DND-41 (cell line): ENCODE measurements around the gene SLC39A3.

Experiments
- ATAC-seq: fragments of 200-7000 bp; cut with Tn5 transposase; 3 replicates; pipeline ENCODE4 v1.9.1; 2021; ENCODE audit warnings: low read depth; ENCODE audit not compliant: insufficient read depth
- DNase-seq: peaks from one replicate; pipeline ENCODE4 v3.0.0-alpha.2; 2020
- H2AFZ ChIP-seq: 2 replicates; pipeline ENCODE4 v1.6.0; 2012; ENCODE audit warnings: low read depth, low read length
- H3K27ac ChIP-seq: 2 replicates; pipeline ENCODE4 v1.5.1; 2012; ENCODE audit warnings: low read length, inconsistent platforms
- H3K27me3 ChIP-seq: fragments of 200-600 bp; sonication (generic); 2 replicates; pipeline ENCODE4 v1.6.0; 2012; ENCODE audit warnings: low read length, mild to moderate bottlenecking, inconsistent platforms; ENCODE audit not compliant: insufficient read depth, poor library complexity
- H3K36me3 ChIP-seq: 2 replicates; pipeline ENCODE4 v1.5.1; 2012; ENCODE audit warnings: low read length, inconsistent platforms; ENCODE audit not compliant: insufficient read depth
- H3K4me1 ChIP-seq: 2 replicates; pipeline ENCODE4 v1.5.1; 2012; ENCODE audit warnings: mild to moderate bottlenecking, low read length; ENCODE audit not compliant: insufficient read depth
- H3K4me2 ChIP-seq: 2 replicates; pipeline ENCODE4 v1.6.0; 2012; ENCODE audit warnings: mild to moderate bottlenecking, moderate library complexity, low read length, inconsistent platforms; ENCODE audit not compliant: insufficient read depth
- H3K4me3 ChIP-seq, 2 experiments: fragments of 200-600 bp in 1 of 2; shearing (Covaris generic) in 1 of 2; 2 replicates each; pipeline ENCODE4 v1.5.1; 2012 to 2016; ENCODE audit warnings: inconsistent platforms in 2 of 2, low read length in 2 of 2, mild to moderate bottlenecking in 2 of 2, low read depth in 1 of 2, moderate library complexity in 1 of 2
- H3K79me2 ChIP-seq: 2 replicates; pipeline ENCODE4 v1.6.0; 2012; ENCODE audit warnings: low read length, inconsistent platforms; ENCODE audit not compliant: insufficient read depth
- H3K9ac ChIP-seq: 2 replicates; pipeline ENCODE4 v1.6.0; 2012; ENCODE audit warnings: low read depth, mild to moderate bottlenecking, inconsistent platforms, low read length, moderate library complexity
- H3K9me3 ChIP-seq: 2 replicates; pipeline ENCODE4 v1.5.1; 2012; ENCODE audit warnings: low read length, moderate library complexity, mild to moderate bottlenecking, inconsistent platforms; ENCODE audit not compliant: insufficient read depth, severe bottlenecking
- H4K20me1 ChIP-seq: 2 replicates; pipeline ENCODE4 v1.6.0; 2012; ENCODE audit warnings: low read length; ENCODE audit not compliant: insufficient read depth
- EZH2 ChIP-seq: IDR thresholded peaks from 3 replicates; pipeline ENCODE4 v1.6.1; 2012; ENCODE audit warnings: borderline replicate concordance, low read depth, mild to moderate bottlenecking, moderate library complexity, low read length, inconsistent platforms; ENCODE audit not compliant: severe bottlenecking
- TF ChIP-seq, protein P1 (sequence below): IDR thresholded peaks from 2 replicates; pipeline ENCODE4 v1.5.1; 2012; ENCODE audit warnings: borderline replicate concordance, low read length, moderate library complexity, mild to moderate bottlenecking; ENCODE audit not compliant: poor library complexity, severe bottlenecking; ENCODE audit errors: extremely low read depth

The SLC39A3 gene

DNA sequence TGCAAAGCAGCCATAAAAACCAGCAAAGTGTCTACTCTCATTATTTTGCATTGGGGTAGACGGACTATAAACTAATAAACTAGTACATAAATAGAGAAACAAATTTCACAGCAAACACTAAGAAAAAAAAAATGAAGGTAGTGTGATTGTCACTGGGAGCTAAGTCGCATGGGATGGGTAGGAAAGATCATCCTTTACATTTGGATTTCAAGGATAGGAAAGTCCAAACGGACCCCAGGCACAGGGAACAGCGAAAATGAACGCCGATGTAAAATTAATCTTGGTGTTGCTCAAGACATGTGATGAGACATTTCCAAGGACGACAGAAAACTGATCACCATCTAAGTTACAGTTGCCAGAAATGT is 43.9 kb upstream of the SLC39A3 start:
- peak overlapping the region; percentile 93 for H3K9ac ChIP-seq
- peak overlapping the region; percentile 72 for H3K4me2 ChIP-seq
- DNase-seq, result no peak
- H3K36me3 ChIP-seq, result peaks cover 32% of the 10 kb centered on the region
- TF ChIP-seq, protein P1, sequence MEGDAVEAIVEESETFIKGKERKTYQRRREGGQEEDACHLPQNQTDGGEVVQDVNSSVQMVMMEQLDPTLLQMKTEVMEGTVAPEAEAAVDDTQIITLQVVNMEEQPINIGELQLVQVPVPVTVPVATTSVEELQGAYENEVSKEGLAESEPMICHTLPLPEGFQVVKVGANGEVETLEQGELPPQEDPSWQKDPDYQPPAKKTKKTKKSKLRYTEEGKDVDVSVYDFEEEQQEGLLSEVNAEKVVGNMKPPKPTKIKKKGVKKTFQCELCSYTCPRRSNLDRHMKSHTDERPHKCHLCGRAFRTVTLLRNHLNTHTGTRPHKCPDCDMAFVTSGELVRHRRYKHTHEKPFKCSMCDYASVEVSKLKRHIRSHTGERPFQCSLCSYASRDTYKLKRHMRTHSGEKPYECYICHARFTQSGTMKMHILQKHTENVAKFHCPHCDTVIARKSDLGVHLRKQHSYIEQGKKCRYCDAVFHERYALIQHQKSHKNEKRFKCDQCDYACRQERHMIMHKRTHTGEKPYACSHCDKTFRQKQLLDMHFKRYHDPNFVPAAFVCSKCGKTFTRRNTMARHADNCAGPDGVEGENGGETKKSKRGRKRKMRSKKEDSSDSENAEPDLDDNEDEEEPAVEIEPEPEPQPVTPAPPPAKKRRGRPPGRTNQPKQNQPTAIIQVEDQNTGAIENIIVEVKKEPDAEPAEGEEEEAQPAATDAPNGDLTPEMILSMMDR, result no peak
- TF ChIP-seq EZH2, result no peak
- no peaks in the 10 kb centered on the region for H3K27me3 ChIP-seq
- peak overlapping the region; percentile 25 to 91; a peak in 3 of 4 replicates for H3K4me3 ChIP-seq
- H3K27ac ChIP-seq, result peak overlapping the region; percentile 84
- no peaks in the 10 kb centered on the region for H3K9me3 ChIP-seq
- peaks cover 68% of the 10 kb centered on the region for H3K4me1 ChIP-seq
- no peak for ATAC-seq
- H3K79me2 ChIP-seq, result peaks cover 83% of the 10 kb centered on the region
- peaks cover 63% of the 10 kb centered on the region for H4K20me1 ChIP-seq
- H2AFZ ChIP-seq, result peak overlapping the region; percentile 75

DNA sequence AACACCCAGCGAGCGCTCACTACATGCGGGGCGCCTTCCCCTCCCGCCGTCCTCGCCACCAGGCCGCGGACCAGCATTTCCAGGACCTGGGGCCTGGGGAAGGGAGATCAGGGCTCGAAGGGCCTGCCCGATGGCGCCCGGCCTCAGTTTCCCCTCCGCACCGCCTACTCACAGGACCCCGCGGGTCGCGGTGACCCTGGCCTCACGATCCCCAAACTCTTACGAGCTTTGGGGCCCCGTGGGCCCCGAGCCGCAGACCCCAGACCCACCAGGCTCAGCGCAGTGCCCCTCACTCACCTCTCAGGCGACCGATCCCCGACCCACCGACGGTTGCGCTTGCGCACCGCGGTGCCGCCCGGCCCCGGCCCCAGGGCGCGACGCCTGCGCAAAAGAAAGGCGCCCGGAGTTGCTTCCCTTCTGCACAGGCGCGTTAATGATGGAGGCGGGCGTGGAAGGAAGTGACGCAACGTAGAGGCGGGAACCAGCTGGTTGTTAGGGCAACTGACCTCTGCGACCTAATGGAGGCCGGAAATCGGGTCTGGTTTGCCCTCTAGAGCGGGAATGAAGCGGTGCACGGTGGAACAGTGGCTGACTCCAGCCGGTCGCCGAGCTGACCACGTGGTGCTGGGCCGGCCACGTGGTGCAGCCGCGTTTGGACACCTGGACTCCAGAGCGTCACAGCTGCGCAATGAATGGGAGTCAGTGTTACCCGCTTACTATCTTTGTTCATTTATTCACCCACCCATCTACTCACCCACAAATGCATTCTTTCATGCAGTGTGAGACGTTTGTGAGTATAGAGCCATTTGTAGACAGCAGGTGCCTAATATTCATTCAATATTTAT is 43.3 kb upstream of the SLC39A3 start, which contains the start of gene SGTA:
TSS of gene SGTA (minus strand) at position 338 of the 845 bp plus-strand sequence. CDS start 14,205 bp downstream, outside the sequence.
- TF ChIP-seq, protein P1, result peak; percentile 67
- TF ChIP-seq EZH2, result no peak
- Histone ChIP-seq H3K9me3 (no peaks in the 10 kb centered on the region), H3K9ac (peak within 1 kb of the TSS; percentile 93), H3K27me3 (no peaks in the 10 kb centered on the region), H3K4me3 (peak within 1 kb of the TSS; percentile 80 to 91; a peak in 3 of 4 replicates), H3K36me3 (peaks cover 32% of the 10 kb centered on the region), H3K79me2 (peaks cover 83% of the 10 kb centered on the region), H3K27ac (peak within 1 kb of the TSS; percentile 85), H3K4me1 (peaks cover 68% of the 10 kb centered on the region), H4K20me1 (peaks cover 65% of the 10 kb centered on the region), H3K4me2 (peak within 1 kb of the TSS; percentile 72), H2AFZ (peak within 1 kb of the TSS; percentile 77)
- peak; percentile 98 for DNase-seq
- peak; percentile 72 for ATAC-seq

DNA sequence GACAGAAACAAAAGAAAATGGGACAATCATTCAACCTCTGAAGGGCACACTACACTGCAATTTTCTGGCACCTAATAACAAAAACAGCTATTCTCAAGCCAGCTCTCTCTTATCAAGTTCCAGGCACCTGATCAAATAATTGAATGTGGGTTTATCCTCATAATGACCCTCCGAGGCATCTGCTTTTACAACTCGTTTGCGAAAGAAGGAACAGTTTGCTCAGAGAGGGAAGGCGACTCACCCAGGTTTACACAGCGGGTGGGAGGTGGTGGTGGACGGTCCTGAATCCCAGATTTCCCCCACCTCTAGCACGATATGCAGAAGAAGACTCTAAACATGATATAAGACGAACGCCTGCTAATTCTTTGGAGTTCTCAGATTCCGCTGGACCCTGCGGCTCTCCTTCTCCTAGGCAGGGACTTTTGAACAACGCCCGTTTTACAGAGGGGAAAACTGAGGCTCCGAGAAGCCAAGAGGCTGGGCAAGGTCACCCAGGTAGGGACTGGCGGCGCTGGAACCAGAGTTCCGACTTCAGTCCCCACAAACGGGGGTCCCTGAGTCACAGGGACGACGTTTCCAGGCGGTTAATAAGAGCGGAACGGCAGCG is 42.6 kb upstream of the SLC39A3 start:
- ATAC-seq (no peak), DNase-seq (no peak)
- Histone ChIP-seq H3K9ac (peak overlapping the region; percentile 93), H3K27me3 (no peaks in the 10 kb centered on the region), H3K9me3 (no peaks in the 10 kb centered on the region), H3K4me1 (peaks cover 63% of the 10 kb centered on the region), H4K20me1 (peaks cover 65% of the 10 kb centered on the region), H3K27ac (peak overlapping the region; percentile 85), H3K79me2 (peaks cover 83% of the 10 kb centered on the region), H3K4me2 (peak overlapping the region; percentile 72), H3K36me3 (peaks cover 31% of the 10 kb centered on the region), H3K4me3 (peak overlapping the region; percentile 80 to 91; a peak in 3 of 4 replicates), H2AFZ (peak overlapping the region; percentile 77)
- TF ChIP-seq EZH2, result no peak
- TF ChIP-seq, protein P1, result no peak
